ENCODE measurements around the gene PRDM16.

GRCh38 chr1:3378411-3379208, 309.6 kb downstream of the PRDM16 start:
- no peak for TF ChIP-seq CTCF (IDR thresholded peaks at IDR 0.05)
- TF ChIP-seq POLR2AphosphoS5 (IDR thresholded peaks at IDR 0.05; ENCODE audit: low read depth, low read length) = no peak
- no peak for TF ChIP-seq SIN3A (IDR thresholded peaks at IDR 0.05; ENCODE audit: borderline replicate concordance, insufficient read depth, low read depth, low read length)
- TF ChIP-seq REST (IDR thresholded peaks at IDR 0.05; ENCODE audit: insufficient read depth in 1 of 2, low read depth in 2 of 2, low read length in 1 of 2) = no peak
